Stimulated activated CD4-positive, alpha-beta T cell treated with anti-CD3 and anti-CD28 coated beads, Interleukin-2, amount 100 ng/mL, for 24 hours (primary cell): ENCODE measurements around the gene COPB1.
"Not testable (repeated sequence)": the region's sequence is repeated elsewhere in the genome, so short reads cannot be mapped to it uniquely, and the experiment has no call there.

Experiments
- DNase-seq, 2 donors: peaks; one replicate each; pipeline ENCODE4 v3.0.0-alpha.2; 2020

Gene COPB1, protein sequence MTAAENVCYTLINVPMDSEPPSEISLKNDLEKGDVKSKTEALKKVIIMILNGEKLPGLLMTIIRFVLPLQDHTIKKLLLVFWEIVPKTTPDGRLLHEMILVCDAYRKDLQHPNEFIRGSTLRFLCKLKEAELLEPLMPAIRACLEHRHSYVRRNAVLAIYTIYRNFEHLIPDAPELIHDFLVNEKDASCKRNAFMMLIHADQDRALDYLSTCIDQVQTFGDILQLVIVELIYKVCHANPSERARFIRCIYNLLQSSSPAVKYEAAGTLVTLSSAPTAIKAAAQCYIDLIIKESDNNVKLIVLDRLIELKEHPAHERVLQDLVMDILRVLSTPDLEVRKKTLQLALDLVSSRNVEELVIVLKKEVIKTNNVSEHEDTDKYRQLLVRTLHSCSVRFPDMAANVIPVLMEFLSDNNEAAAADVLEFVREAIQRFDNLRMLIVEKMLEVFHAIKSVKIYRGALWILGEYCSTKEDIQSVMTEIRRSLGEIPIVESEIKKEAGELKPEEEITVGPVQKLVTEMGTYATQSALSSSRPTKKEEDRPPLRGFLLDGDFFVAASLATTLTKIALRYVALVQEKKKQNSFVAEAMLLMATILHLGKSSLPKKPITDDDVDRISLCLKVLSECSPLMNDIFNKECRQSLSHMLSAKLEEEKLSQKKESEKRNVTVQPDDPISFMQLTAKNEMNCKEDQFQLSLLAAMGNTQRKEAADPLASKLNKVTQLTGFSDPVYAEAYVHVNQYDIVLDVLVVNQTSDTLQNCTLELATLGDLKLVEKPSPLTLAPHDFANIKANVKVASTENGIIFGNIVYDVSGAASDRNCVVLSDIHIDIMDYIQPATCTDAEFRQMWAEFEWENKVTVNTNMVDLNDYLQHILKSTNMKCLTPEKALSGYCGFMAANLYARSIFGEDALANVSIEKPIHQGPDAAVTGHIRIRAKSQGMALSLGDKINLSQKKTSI

DNA sequence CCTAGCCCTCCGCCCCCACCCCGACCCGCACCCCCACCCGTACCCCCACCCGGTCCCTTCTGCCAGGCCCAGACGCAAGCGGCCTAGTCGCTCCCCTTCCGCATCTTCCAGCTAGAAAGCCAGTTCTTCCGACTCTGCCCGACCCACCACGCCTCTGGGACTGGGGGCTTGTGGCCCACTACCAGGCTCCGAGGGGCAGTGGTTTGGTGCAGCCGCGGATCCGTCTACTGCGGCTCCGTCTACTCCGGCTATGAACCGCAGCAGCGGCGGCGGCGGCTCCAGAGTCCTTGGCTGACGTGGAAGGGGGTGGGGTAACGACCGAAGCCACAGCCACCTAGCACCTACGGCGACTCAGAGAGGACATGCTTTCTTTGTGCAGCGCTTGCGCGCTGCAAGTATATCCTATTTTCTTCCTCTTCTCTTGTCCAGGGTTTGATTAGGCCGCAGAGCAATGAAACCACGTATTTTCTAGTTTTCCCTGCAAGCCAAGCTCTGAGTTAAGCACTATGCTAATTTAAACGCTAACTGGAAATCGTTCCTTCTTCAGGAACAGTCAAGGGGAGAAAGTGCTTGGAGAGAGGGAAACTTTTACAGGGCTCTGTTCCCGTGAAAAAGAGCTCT lies at the start of gene COPB1:
COPB1 (minus strand) TSS at position 252 of the 621 bp plus-strand sequence. CDS start 883 bp downstream, outside the sequence.
- DNase-seq = peak; percentile 91 to 92

DNA sequence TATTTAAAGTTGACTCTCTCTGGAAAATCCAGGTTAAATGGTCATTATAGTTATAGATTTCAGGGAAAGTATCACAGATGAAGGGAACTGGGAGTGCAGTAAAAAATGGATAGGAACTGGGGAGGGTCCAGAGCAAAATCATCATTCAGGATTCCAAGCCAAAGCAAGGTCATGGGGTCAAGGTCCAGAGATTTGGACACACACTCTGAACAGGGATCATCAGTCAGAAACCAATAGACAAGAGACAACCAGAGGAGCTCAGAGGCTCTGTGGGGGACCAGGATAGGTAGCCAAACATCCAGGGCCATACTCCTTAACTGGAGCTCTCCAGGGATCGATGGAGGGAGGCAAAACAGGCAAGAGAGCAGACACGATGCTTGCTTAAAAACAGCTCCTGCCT lies 47.8 kb upstream of the COPB1 start:
- no peak for DNase-seq

DNA sequence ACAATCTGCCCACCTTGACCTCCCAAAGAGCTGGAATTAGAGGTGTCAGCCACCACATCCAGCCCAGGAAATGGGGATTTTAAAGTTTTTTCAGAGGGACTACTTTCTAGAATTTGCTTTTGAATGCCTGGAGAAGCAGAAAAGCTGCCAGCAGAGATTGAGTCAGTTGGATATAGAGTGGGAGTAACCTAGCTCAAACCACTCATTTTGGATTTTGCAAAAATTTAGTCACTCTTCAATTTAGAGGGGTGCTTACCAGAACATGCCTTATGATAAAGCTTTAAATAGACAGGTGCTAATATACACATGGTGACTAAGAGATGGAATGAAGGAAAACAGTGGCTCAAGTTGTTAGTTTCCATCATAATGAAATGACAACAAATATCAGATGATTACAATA lies 47.1 kb upstream of the COPB1 start:
- no peak for DNase-seq

DNA sequence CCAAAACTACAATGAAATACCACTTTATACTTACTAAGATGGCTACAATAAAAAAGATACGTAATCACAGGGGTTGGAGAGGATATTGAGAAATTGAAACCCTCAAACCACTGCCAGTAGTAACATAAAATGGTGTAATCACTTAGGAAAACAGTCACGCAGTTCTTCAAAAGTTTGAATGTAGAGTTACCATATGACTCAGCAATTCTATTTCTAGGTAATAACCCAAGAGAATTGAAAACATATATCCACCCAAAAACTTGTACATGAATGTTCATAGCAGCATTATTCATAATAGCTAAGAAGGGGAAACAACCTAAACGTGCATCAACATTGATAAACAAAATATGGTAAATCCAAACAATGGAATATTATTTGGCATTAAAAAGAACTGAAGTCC lies 45.0 kb upstream of the COPB1 start:
- no peak for DNase-seq

DNA sequence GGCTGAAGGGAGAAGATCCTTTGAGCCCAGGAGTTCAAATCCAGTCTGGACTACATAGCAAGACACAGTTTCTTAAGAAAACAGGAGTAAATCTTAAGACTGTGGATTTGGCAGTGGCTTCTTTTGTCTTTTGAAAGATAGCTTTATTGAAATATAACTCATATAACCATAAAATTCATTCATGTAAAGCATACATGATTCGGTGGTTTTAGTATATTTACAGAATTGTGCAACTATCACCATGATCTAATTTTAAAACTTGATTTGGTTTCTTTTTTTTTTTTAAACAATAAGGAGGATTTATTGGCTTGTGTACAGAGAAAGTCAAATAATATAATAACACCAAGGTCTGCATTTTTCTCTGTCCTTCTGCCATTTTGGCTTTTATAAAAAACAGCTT lies 43.6 kb upstream of the COPB1 start:
- DNase-seq = no peak

DNA sequence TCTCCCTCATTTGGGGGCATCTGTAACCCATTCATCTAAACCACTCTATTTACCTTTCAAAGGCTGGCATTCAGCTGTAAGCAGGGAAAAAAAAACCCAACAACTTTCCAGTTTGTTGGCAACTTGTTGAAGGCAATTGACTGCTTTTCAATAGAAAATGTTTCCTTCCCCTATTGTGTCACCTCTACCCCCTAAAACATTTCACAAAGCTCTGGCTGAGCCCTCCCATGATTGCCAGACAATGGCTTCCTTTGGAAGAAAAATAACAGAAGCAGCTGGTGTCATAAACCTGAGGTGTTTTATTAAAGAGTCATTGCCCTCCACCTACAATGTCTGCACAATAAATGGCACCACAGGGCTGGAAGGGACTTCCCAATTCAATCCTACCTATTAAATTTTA lies 42.7 kb upstream of the COPB1 start:
- no peak for DNase-seq

DNA sequence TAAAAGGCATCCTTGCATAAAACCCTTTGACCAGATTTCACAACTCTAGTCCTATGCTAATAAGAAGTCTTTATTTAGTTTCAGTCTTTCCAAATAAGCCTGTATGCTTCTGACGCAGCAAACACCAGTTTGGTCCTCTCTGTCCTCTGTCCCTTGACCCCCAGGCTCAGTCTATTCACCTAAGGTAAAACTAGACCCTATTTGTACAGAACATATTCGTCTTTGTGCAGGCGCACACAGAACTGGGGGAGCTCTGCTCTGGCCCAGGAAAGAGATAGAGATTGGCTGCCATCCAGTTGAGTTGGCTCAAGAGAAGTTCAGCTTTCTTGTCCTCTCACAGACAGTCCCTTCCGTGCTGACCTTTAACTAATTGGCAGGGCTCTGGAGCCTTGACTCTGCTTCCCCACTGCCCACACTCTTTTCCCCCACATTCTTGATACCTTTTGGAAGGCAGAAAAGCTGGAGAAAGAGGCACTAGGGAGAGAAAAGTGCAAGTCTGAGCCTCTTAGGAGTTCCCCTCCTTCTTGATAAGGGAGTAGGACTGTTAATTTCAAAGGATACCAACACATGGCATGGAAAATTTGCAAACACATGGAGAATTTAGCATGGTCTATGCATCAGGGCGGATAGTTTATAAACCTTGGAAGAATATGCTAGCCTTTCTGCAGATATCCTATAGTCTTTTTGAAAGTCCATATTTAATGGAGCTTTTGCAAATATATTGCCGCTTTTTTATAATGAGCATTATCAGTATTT lies 41.8 kb upstream of the COPB1 start:
- no peak for DNase-seq

DNA sequence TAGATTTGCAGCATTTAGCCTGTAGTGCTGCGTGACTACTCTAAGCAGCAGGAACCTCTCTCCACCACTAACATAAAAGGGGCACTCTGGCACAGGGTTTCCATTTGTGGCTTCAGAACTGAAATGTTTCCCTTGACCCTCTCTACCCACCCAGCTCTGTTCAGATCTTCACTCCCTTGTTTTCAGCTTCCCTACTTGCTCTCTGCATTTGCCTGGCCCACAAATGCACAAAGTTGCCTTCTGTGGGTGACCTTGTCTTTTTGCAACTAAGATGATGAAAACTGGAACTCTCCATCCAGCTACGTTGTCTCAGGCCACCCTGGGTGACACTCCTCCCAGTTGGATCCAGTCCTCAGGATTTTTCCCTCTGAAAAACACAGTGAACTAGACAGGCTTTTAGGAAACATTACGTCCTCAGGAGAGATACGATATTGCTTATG lies 40.4 kb upstream of the COPB1 start:
- no peak for DNase-seq

DNA sequence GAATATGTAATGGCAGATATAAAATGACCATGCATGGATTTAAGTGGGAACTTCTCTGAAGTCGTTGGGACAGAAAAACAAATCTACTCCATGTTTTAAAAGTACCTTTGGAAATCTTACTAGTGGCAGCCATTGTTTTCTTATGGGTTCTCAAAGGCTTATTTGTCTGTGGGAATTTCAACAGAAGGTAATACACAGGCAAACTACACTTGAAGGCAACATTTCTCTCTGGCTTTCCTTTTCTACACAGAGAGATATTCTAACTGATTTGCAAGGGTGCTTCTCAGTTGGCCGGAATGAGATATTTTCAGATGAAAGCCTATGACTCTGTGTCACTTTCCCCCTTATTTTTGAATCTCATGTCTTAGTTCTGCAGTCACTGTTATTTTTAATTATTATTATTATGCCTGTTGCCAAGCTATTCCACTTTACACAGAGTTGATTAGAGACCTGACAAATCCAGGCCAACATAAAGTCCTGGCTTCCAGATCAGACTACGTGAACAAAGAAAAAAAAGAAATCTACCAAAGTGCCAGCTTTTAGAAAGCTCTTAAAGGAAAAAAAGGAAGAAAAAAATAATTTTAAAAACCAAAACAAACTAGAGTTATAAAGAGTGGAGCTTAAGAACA lies 39.4 kb upstream of the COPB1 start:
- no peak for DNase-seq

DNA sequence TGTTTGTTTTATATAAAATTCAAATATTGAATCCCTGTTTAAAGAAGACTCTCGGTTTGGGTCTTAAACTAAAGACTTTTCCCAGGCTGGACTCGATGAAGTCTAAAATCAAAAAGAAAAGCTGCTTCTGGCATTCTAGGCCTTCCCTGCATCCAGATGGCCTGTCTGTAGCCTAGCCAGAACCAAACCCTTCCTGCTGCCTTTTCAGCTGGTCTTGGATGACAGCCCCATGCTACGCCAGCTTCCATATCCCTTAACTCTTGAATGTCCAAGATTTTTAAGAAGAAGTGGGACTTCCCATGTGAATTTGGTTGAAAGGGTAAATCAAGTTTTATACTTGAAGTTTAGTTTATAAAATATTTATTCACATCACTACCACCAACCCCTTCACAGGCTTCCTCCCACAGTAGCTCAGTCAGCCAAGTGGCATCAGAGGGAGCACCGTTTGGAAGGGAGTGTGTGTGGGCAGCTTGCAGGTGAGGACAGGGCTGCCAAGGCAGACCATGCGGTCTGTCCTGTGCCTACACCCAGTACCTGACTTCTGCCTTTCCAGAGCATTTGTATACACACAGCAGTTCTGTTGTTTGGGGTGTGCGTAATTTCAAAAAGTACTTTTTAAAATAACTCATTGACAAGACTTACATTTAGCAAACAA lies 38.8 kb upstream of the COPB1 start:
- no peak for DNase-seq

DNA sequence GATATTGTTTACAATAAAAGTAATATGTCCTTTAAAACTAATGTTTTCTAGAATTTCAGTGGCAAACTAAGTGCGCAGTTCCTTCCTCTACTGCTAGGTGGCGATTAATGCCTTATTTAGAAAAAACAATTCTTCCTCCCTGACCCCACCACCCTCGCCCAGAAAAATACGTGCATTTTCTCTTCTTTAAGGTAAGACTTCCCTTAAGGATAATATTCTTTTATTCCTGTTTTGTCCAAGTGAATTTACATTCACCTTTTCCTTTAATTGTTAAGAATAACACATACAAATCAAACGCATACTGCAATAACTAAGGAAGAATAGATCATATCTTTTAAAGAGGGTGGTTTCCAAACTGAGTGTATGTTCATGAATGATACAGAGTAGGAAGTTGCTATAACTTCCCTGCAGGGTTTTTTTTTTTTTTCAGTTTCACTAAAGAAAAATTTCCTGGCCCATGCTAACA lies 37.6 kb upstream of the COPB1 start:
- peak; percentile 36 to 50 for DNase-seq

DNA sequence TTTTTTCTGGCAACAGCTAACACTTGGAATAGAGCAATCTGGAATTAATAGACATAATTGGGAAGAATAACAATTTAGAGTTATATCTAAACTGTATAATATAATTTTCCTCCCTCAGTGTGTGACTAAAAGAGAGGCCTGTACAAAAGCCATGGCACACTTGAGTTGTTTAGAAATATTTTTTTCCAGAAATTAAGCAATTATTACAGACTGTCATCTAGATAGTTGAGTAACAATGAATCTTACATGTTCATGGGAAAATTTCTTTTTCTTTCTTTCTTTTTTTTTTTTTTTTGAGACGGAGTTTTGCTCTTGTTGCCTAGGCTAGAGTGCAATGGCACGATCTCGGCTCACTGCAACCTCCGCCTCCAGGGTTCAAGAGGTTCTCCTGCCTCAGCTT lies 35.6 kb upstream of the COPB1 start:
- not testable (repeated sequence) for DNase-seq

DNA sequence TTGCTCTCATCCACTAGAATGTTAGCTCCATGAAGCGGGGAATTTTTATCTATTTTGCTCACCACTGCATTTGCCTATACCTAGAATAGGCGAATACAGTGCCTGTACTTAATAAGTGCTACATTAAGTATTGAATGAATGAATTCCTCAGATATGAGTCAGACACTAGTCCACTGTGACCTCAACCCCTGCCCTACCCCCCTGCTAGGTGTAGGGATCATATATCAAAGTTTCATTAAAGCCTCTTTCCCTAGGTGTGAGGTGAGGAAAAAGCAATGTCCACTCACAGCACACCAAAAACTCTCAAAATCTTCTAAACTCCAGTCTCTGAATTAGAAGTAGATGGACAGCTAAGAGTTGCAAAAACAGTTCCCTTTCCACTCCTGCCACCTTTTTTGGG lies 30.3 kb upstream of the COPB1 start:
- DNase-seq = no peak

DNA sequence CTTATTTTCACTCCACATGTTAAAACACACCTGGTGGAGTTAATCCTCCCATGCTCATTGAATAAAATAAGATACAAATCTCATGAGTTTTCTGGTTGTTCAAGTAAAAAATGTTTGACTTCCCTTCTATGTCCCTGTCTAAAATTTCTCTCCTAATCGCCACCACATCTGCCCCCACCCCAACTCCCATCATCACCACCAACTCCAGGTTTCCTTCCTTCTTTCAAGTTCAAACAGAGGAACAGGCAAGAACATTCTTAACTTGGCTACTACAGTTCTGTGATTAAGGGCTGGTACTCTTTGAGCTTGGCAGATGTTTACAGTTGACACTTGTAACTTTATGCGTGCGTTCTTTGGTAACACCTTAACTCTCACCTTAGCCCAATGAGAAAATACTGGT lies 29.7 kb upstream of the COPB1 start:
- DNase-seq = no peak

DNA sequence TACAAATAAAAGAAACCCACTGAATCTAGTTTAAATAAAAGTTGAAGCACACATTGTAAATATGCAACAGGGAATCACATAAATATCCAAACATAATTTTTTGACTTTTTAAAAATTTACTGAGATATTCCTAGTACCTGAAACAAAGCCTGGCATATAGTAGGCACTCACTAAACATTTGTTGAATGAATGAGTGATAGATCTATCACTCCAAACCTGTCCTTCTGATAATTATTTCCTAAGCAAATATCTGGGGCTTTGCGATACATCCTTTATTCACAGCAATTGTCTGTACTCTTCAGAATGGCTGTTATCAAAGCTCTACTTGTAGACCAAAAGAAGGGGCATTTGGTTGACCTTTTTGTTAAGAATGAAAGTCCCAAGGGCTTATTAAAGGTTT lies 23.2 kb upstream of the COPB1 start:
- DNase-seq = no peak

DNA sequence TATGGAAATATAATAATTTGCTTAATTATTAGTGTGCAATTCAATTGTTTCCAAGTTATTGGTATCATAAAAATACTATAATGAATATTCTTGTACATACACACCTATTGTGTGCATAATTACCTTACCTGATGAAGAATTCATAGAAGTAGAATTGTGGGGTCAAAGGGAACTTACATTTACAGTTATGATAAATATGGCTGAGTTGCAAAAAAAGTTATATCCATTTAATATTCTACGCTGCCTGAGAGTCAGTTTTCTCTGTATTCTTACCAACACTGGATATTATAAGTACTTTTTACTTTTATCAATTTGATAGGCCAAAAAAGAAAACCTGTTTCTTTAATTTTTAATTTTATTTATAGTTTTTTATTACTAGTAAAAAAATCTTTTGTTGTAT lies 22.6 kb upstream of the COPB1 start:
- DNase-seq = no peak

DNA sequence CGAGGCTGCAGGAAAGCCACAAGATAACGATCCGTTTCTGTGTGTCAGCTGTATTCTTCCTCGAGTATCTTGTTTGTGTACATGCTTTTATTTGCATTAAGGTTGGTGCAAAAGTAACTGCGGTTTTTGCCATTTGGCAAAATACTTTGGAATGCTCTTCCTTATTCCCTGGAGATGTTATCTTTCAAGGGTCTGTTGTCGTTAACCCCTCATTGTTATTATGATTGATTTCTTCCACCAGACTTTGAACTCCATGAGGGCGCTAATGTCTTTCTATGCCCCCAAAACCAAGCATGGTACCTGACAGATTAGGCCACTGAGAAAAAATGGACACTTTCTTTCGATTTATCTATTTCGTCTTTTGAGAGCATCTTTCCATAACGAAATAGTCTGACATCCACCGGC lies 21.1 kb upstream of the COPB1 start:
- DNase-seq = no peak

DNA sequence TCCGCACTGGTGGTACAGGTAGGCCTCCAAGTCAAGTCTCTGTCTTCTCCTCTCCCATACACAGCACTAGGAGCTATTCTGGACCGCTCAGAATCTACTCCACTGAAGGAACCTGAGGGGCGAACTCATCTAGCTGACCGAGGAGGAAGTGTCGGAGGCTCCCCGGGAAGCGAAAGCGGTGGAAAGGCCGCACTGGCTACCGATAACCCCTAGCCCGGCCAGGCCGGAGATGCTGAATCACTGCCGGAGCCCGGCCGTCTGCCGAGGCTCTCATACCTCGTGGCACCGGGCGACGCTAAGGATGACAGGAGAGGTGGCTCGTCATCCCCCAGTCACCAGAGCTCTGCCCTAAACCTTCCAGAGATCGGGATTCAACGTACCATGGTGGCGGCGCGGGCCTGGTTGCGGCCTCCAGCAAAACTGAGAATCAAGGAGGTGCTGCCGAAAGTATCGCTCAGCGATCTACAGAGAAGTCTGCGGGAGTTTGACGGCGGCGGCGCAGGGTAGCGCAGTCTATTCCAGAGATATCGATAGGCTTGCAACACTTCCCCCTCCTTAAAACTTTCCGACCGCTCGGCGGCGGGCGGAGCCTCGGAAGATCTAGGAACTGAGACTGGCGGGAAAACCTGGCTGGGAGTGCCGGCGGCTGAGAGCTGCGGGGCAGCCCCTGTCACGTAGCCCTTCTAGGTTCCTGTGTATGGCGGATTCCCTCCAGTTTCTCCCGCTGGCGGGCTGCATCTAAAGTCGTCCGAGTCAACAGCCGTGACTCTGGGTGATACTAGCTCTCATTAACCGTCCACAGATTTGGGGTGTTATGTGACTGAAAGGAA lies 20.5 kb upstream of the COPB1 start, which contains the start of gene PSMA1:
PSMA1 (minus strand) TSS at position 470 of the 830 bp plus-strand sequence; CDS start at position 383, 87 bp downstream.
- peak; percentile 93 for DNase-seq

DNA sequence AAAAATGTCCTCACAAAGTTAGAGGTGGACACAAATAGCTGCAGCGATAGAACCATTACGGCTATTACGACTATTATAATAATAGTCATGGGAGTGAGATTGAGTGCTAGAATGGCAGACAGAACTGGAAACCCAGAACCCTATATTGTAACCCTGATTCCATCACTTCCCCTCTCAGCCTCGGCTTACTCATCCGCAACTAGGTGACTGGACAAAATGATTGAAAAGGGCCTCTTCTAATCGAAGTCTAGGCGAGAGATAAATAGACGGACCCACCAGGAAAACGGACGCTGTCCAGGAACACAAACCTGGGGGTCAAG lies 19.9 kb upstream of the COPB1 start:
- no peak for DNase-seq

DNA sequence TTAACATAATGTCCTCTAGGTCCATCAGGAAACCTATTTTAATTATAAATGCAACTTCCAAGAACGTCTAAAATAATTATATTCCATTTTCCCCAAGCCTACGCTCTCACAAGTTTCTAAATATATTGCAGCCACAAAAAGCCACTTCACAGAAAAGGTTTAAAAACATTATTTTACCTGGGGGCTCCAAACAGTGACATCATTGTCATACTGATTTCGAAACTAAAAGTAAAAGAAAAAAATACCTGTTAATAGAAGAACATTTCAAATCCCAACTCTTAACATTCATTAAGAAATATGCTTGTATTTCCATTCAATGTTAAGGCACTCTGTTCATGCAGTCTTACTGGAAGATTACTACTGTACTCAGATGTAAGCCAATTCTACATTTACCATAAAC lies 19.2 kb upstream of the COPB1 start:
- no peak for DNase-seq

DNA sequence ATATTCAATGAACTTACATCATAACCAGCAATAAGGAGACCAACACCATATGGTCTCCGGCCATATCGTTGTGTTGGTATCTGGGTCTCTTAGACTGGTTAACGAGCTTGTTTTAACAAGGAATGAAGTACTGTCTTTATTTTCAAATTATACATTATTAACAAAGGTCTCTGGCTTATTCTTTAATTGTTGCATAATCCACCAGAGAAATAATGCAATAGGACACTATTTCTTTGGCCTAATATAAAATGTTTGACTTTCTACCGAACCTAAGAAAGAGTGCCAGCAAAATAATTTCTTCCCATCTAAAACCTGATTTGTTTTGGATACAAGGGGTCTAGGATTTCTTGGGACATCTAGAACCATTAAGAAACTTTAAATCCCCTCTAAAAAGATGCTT lies 14.2 kb upstream of the COPB1 start:
- DNase-seq = no peak
